Subcutaneous abdominal adipose tissue (tissue), 5 donors: ENCODE data around the gene RAPGEF5.
A peak's percentile ranks its signal among the peaks of the same experiment; 100 is the strongest.

Experiments used
- H3K27ac ChIP-seq: one replicate; pipeline ENCODE4 v1.7.0; 2013; ENCODE audit warnings: low read depth, mild to moderate bottlenecking, inconsistent platforms, low read length, moderate library complexity
- H3K27me3 ChIP-seq, 5 donors: one replicate each; pipeline ENCODE4 v1.7.0; 2013; ENCODE audit warnings: low read length in 5 of 5, inconsistent platforms in 1 of 5; ENCODE audit not compliant: control insufficient read depth in 5 of 5, insufficient read depth in 4 of 5
- H3K36me3 ChIP-seq, 5 donors: one replicate each; pipeline ENCODE4 v1.7.0; 2013; ENCODE audit warnings: low read length in 5 of 5; ENCODE audit not compliant: control insufficient read depth in 5 of 5, insufficient read depth in 5 of 5
- H3K4me1 ChIP-seq, 5 donors: one replicate each; pipeline ENCODE4 v1.7.0; 2013; ENCODE audit warnings: low read length in 5 of 5, mild to moderate bottlenecking in 3 of 5, moderate library complexity in 1 of 5; ENCODE audit not compliant: control insufficient read depth in 5 of 5, insufficient read depth in 5 of 5
- H3K4me3 ChIP-seq, 5 donors: one replicate each; pipeline ENCODE4 v1.7.0; 2013; ENCODE audit warnings: low read length in 5 of 5, low read depth in 1 of 5
- H3K9ac ChIP-seq, 5 donors: one replicate each; pipeline ENCODE4 v1.7.0; 2013; ENCODE audit warnings: low read length in 5 of 5, mild to moderate bottlenecking in 4 of 5, moderate library complexity in 3 of 5
- H3K9me3 ChIP-seq, 5 donors: one replicate each; pipeline ENCODE4 v1.7.0; 2013; ENCODE audit warnings: low read length in 5 of 5; ENCODE audit not compliant: control insufficient read depth in 5 of 5
- donor health status: healthy.
- donor health status: healthy.
- donor health status: healthy.
- donor health status: healthy.
- donor health status: healthy.

The RAPGEF5 gene

DNA sequence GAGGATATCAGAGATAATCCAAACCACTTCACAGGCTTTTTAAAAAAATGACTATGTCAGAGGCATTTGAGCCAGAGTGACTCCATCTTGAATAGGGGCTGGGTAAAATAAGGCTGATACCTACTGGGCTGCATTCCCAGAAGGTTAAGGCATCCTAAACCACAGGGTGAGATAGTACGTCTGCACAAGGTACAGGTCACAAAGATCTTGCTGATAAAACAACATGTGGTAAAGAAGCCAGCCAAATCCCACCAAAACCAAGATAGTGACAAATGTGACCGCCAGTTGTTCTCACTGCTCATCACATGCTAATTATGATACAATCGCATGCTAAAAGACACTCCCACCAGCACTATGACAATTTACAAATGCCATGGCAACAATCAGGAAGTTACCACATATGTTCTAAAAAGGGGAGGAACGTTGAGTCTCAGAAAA, 177.5 kb downstream of the RAPGEF5 start:
- H3K4me1 ChIP-seq = no peaks in the 10 kb centered on the region
- H3K27ac ChIP-seq = no peak overlapping the region
- H3K4me3 ChIP-seq = no peak overlapping the region
- H3K9ac ChIP-seq = no peak overlapping the region
- peaks cover 0 to 3% (median 0%) of the 10 kb centered on the region in 5 donors for H3K9me3 ChIP-seq
- no peaks in the 10 kb centered on the region for H3K27me3 ChIP-seq
- peaks cover 0 to 2% (median 0%) of the 10 kb centered on the region in 5 donors for H3K36me3 ChIP-seq

DNA sequence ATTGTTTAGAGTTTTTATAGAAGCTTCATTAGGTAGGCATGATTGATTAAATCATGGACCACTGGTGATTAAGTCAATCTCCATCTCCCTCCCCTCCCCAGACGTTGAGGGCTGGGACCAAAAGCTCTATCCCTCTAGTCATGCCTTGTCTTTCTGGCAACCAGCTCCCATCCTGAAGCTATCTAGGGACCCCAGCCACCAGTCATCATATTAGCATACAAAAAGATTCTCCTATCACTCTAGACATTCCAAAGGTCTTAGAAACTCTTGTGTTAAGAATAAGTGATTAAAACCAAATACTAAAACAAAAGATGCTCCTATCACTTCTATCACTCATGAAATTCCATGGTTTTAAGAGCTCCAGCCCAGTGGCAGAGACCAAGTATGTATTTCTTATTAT, 178.2 kb downstream of the RAPGEF5 start:
- Histone ChIP-seq H3K27me3 (no peaks in the 10 kb centered on the region), H3K4me1 (no peaks in the 10 kb centered on the region)

DNA sequence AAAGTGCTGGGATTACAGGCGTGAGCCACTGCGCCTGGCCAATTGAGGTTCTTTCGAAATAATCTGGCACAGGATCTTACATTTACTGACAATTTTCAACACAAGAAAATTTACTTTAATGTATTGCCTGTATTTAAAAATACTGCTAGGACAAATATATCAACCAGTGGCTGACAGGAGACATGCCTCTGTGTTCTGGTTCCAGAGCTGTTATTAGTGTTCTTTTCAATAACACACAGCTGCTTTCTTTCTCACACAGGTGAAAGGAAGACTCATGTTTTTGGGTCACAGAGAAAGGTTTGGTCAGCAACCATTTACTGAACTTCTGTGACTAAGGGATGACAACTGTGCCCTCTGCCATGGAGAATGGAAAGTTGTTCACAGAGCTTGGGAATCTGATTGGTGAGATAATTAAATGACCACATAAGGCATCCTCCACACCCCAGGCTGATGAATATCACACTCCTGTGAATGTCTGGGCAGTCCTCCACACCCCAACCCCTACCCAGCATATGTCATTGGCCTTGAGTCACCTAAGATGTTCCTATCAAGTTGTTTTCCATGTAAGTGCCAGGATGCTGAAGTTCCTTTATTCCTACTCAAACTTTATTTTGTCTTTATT, 180.1 kb downstream of the RAPGEF5 start:
- Histone ChIP-seq H3K36me3 (peaks cover 0 to 2% (median 0%) of the 10 kb centered on the region in 5 donors), H3K27me3 (no peaks in the 10 kb centered on the region), H3K9me3 (peaks cover 0 to 3% (median 0%) of the 10 kb centered on the region in 5 donors), H3K4me3 (no peak overlapping the region), H3K4me1 (no peaks in the 10 kb centered on the region), H3K27ac (no peak overlapping the region), H3K9ac (peak overlapping the region in 1 of 5 donors; percentile 38)

More for the DNA sequence above, 178.2 kb downstream of the RAPGEF5 start:
- Histone ChIP-seq H3K27ac (no peak overlapping the region), H3K36me3 (peaks cover 0 to 2% (median 0%) of the 10 kb centered on the region in 5 donors), H3K4me3 (no peak overlapping the region), H3K9me3 (peaks cover 0 to 3% (median 0%) of the 10 kb centered on the region in 5 donors), H3K9ac (no peak overlapping the region)

DNA sequence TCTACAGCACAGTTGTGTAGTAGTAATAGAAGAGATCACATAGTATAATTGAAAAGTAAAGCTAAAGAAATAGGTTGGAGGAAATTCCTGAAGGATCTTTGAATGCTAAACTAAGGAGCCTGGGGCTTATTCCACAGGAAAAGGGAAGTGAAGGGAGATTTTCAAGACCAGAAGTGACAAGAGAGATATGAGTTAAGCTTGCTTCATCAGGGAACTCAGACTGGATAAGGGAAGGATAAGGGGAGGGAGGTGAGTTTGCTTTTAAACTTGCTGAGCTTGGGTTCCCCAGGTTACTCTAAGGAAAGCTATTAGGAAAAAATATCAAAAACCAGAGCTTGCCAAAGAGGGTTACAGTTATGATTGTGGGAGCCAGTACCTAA, 182.4 kb downstream of the RAPGEF5 start:
- H3K27ac ChIP-seq = peak overlapping the region; percentile 9
- no peak overlapping the region for H3K9ac ChIP-seq
- H3K9me3 ChIP-seq = no peaks in the 10 kb centered on the region
- H3K36me3 ChIP-seq = peaks cover 0 to 2% (median 0%) of the 10 kb centered on the region in 5 donors
- H3K4me3 ChIP-seq = no peak overlapping the region
- H3K27me3 ChIP-seq = no peaks in the 10 kb centered on the region
- no peaks in the 10 kb centered on the region for H3K4me1 ChIP-seq

DNA sequence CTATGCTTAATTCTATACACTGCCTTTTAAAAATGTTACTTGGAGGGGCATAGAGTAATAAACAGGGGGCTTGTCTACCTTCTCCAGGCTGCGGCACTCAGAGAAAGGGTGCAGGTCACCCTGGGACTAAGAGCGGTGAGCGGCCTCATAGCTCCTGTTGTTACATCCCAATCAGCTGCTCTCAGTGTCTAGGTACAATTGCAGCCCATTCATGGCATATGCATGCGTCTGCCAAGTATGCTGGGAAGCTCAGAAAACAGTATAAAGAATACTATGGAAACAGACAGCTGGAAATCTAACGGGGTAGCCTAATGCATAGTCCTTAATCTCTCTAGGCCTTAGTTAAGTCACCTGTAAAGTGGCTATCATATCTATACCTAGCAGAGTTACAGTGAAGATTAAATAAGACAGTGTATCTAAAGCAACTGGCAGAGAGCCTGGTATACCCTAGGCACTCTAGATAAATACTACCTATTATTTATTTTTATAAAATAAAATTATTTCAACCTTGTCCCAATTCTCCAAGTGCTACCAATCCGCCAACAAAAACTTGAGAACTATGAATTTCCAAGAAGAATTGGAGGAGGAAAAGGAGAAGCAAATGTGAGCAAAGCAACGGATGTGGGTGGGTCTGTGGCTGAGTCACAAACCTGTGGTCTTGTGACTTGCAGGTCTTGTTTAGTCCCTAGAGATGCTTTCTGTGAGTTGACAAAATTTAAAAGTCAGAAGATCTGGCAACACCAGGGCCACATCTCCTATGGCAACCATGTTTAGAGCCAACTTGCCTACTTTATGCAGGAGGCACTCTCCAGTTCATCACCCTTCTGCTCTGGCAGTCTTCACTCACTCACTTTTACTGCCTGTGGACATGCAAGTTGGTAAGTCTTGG, 183.0 kb downstream of the RAPGEF5 start:
- Histone ChIP-seq H3K9me3 (no peaks in the 10 kb centered on the region), H3K4me3 (no peak overlapping the region), H3K4me1 (no peaks in the 10 kb centered on the region), H3K27me3 (no peaks in the 10 kb centered on the region), H3K27ac (peak overlapping the region; percentile 9), H3K36me3 (peaks cover 0 to 2% (median 0%) of the 10 kb centered on the region in 5 donors), H3K9ac (no peak overlapping the region)

DNA sequence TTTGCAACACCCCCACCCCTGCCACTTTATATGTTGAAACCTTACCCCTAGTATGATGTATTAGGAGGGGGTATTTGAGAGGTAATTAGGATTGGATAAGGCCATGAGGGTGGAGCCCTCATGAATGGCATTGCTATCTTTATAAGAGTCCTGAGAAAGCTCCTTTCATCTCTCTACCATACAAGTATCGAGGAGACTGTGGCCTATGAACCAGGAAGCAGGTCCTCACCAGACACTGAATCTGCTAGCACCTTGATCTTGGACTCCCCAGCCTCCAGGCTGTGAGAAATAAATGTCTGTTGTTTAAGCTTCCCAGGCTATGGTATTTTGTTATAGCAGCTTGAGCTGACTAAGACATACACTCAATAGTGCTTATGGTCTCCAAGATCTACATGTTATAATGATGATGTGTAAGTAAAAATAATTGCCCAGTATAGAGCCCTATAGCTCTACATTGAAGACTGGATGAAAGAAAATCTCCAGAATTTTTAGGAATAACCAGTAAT, 188.8 kb downstream of the RAPGEF5 start:
- Histone ChIP-seq H3K27me3 (no peaks in the 10 kb centered on the region), H3K9ac (no peak overlapping the region), H3K27ac (no peak overlapping the region), H3K9me3 (no peaks in the 10 kb centered on the region), H3K4me1 (no peaks in the 10 kb centered on the region), H3K36me3 (peaks cover 0 to 2% (median 0%) of the 10 kb centered on the region in 5 donors), H3K4me3 (no peak overlapping the region)

DNA sequence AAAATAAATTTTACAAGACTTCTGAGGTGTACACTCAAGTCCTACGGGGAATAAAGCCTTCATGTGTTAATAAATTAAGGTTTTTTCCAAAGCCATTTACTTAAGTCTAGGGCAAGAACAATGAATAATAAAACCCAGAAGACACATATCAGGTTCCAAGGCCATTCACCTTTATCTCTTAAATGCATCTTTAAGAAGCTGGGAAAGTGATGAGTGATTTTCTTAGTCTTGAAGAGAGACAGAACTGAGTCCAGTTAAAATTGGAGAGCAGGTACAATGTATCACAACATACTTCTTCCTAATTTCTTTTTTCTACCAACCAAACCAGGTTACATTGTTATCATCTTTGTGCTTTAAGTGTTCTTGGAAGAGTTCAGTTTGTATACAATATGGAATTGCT, 189.5 kb downstream of the RAPGEF5 start:
- Histone ChIP-seq H3K4me3 (no peak overlapping the region), H3K9me3 (no peaks in the 10 kb centered on the region), H3K4me1 (no peaks in the 10 kb centered on the region), H3K27ac (no peak overlapping the region), H3K9ac (no peak overlapping the region), H3K36me3 (peaks cover 0 to 2% (median 0%) of the 10 kb centered on the region in 5 donors), H3K27me3 (no peaks in the 10 kb centered on the region)

DNA sequence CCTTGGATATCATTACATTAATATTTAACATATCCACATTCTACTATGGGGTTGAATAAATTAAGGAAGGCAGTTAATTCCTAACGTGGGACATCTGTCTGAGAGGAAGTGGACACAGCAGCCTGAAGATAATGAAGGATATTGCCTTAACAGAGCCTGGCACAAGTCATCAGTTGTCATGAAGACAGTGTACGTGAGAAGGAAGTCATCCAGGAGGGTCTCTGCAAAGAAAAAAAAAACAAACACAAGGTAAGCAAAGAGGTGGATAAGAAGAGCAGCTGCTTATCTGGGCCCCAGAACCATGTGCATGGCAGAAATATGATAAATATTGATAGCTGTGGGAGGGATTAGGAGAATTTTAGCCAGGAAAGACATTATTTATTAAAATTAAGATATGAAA, 190.0 kb downstream of the RAPGEF5 start:
- no peak overlapping the region for H3K27ac ChIP-seq
- H3K9me3 ChIP-seq = no peaks in the 10 kb centered on the region
- no peak overlapping the region for H3K4me3 ChIP-seq
- no peak overlapping the region for H3K9ac ChIP-seq
- H3K36me3 ChIP-seq = peaks cover 0 to 2% (median 0%) of the 10 kb centered on the region in 5 donors
- H3K27me3 ChIP-seq = no peaks in the 10 kb centered on the region
- H3K4me1 ChIP-seq = no peaks in the 10 kb centered on the region

DNA sequence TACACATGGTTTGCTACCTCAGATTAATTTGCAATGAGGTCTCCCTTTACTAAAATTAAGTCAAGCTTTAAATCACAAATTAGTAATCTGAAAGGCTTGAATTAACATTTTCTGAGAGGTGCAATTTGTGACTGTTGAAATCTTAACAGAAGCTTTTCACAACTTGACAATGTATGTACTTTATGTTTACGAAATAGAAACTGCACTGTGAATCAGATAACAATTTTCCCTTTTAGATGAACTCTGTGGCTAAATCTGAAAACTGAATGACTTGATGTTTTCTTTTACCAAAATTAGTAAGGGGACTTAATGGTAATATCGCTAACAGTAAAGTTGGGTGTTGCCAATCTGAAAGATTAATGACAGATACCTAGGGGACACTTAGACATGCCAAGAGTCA, 197.6 kb downstream of the RAPGEF5 start:
- H3K27ac ChIP-seq = no peak overlapping the region
- peaks cover 0 to 8% (median 0%) of the 10 kb centered on the region in 5 donors for H3K4me1 ChIP-seq
- peaks cover 0 to 10% (median 4%) of the 10 kb centered on the region in 5 donors for H3K36me3 ChIP-seq
- no peaks in the 10 kb centered on the region for H3K27me3 ChIP-seq
- H3K4me3 ChIP-seq = no peak overlapping the region
- no peak overlapping the region for H3K9ac ChIP-seq
- H3K9me3 ChIP-seq = no peaks in the 10 kb centered on the region

DNA sequence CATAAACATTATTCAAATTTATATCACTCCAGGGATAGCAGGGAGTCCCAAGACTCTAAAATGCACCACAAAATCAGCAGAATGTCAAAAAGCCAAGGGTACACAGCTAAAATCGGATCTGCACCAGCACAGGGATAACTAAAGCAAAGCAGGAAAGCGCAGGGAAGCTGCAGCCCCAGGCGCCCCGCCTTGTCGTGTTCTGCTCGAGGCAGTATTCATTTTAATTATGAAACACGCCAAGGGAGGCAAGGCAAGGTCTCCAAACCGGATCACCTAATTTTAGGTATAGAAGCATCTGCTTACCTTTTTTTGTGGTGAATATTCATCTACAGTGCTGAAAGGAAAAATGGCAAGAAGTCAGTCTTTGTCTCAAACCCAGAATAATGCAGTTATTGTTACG, 199.4 kb downstream of the RAPGEF5 start:
- H3K4me3 ChIP-seq = no peak overlapping the region
- no peak overlapping the region for H3K27ac ChIP-seq
- H3K9me3 ChIP-seq = no peaks in the 10 kb centered on the region
- H3K9ac ChIP-seq = no peak overlapping the region
- H3K4me1 ChIP-seq = peaks cover 0 to 9% (median 0%) of the 10 kb centered on the region in 5 donors
- no peaks in the 10 kb centered on the region for H3K27me3 ChIP-seq
- peaks cover 0 to 10% (median 4%) of the 10 kb centered on the region in 5 donors for H3K36me3 ChIP-seq
